Trophoblast cell (in vitro differentiated cells and primary cell): ENCODE measurements around the gene ADRA2C.
A peak's percentile ranks its signal among the peaks of the same experiment; 100 is the strongest.

Experiments used
- DNase-seq, 2 donors: peaks; one replicate each; pipeline ENCODE4 v3.0.0-alpha.2; 2016
- H2AFZ ChIP-seq: 2 replicates; pipeline ENCODE4 v1.6.1; 2013; ENCODE audit warnings: low read length, moderate library complexity, mild to moderate bottlenecking; ENCODE audit not compliant: insufficient read depth, poor library complexity
- H2AK5ac ChIP-seq: 2 replicates; pipeline ENCODE4 v1.6.1; 2013; ENCODE audit warnings: mild to moderate bottlenecking, low read length
- H2BK120ac ChIP-seq: 2 replicates; pipeline ENCODE4 v1.6.1; 2013; ENCODE audit warnings: low read length, mild to moderate bottlenecking, moderate library complexity; ENCODE audit not compliant: insufficient read depth, poor library complexity
- H2BK12ac ChIP-seq: 2 replicates; pipeline ENCODE4 v1.6.1; 2013; ENCODE audit warnings: mild to moderate bottlenecking, low read length, moderate library complexity
- H2BK5ac ChIP-seq: 2 replicates; pipeline ENCODE4 v1.6.1; 2013; ENCODE audit warnings: low read length, low read depth, moderate library complexity, mild to moderate bottlenecking; ENCODE audit not compliant: poor library complexity
- H3K14ac ChIP-seq: 2 replicates; pipeline ENCODE4 v1.6.1; 2013; ENCODE audit warnings: mild to moderate bottlenecking, low read length
- H3K18ac ChIP-seq: 2 replicates; pipeline ENCODE4 v1.6.1; 2013; ENCODE audit warnings: mild to moderate bottlenecking, low read length
- H3K23ac ChIP-seq: 2 replicates; pipeline ENCODE4 v1.6.1; 2013; ENCODE audit warnings: low read length
- H3K27ac ChIP-seq: 2 replicates; pipeline ENCODE4 v1.5.1; 2013; ENCODE audit warnings: low read depth, mild to moderate bottlenecking, inconsistent platforms, low read length, moderate library complexity
- H3K27me3 ChIP-seq: 2 replicates; pipeline ENCODE4 v1.6.1; 2013; ENCODE audit warnings: inconsistent platforms, mild to moderate bottlenecking, low read length, moderate library complexity; ENCODE audit not compliant: insufficient read depth
- H3K36me3 ChIP-seq, 2 experiments: 1 replicate in 1 of 2; 2 replicates in 1 of 2; pipeline ENCODE4 v1.6.1; 2013; ENCODE audit warnings: low read length in 2 of 2, mild to moderate bottlenecking in 2 of 2, moderate library complexity in 1 of 2; ENCODE audit not compliant: insufficient read depth in 2 of 2, control insufficient read depth in 1 of 2
- H3K4ac ChIP-seq: 2 replicates; pipeline ENCODE4 v1.6.1; 2013; ENCODE audit warnings: low read depth, mild to moderate bottlenecking, low read length, moderate library complexity
- H3K4me1 ChIP-seq, 2 experiments: 1 replicate in 1 of 2; 2 replicates in 1 of 2; pipeline ENCODE4 v1.6.1; 2013; ENCODE audit warnings: low read length in 2 of 2, mild to moderate bottlenecking in 2 of 2, moderate library complexity in 1 of 2; ENCODE audit not compliant: insufficient read depth in 2 of 2, control insufficient read depth in 1 of 2
- H3K4me2 ChIP-seq: 2 replicates; pipeline ENCODE4 v1.6.1; 2013; ENCODE audit warnings: inconsistent platforms, mild to moderate bottlenecking, low read length, moderate library complexity
- H3K4me3 ChIP-seq: 2 replicates; pipeline ENCODE4 v1.5.1; 2013; ENCODE audit warnings: mild to moderate bottlenecking, low read depth, low read length, inconsistent platforms
- H3K79me1 ChIP-seq: one replicate; pipeline ENCODE4 v1.6.1; 2013; ENCODE audit warnings: low read length
- H3K79me2 ChIP-seq: 2 replicates; pipeline ENCODE4 v1.6.1; 2013; ENCODE audit warnings: low read length, mild to moderate bottlenecking; ENCODE audit not compliant: control insufficient read depth, insufficient read depth, poor library complexity
- H3K9ac ChIP-seq: 2 replicates; pipeline ENCODE4 v1.6.1; 2013; ENCODE audit warnings: mild to moderate bottlenecking, low read length
- H3K9me3 ChIP-seq: 2 replicates; pipeline ENCODE4 v1.6.1; 2013; ENCODE audit warnings: low read depth, mild to moderate bottlenecking, control low read depth, inconsistent platforms, low read length; ENCODE audit not compliant: insufficient read depth
- H4K12ac ChIP-seq: 2 replicates; pipeline ENCODE4 v1.6.1; 2013; ENCODE audit warnings: low read depth, mild to moderate bottlenecking, low read length, moderate library complexity
- H4K8ac ChIP-seq: 2 replicates; pipeline ENCODE4 v1.6.1; 2013; ENCODE audit warnings: low read depth, mild to moderate bottlenecking, low read length, moderate library complexity
- H4K91ac ChIP-seq: one replicate; pipeline ENCODE4 v1.6.1; 2013; ENCODE audit warnings: low read depth, mild to moderate bottlenecking, low read length, moderate library complexity
- WGBS: extraction: QIAGEN DNeasy Blood & Tissue Kit; methylation state at CpG from one replicate; pipeline ENCODE4 v1.1.7; 2013; ENCODE audit warnings: missing lambda C conversion rate; ENCODE audit not compliant: insufficient read length, insufficient coverage; ENCODE audit errors: extremely low coverage; 5-methylcytosine and 5-hydroxymethylcytosine counted together

ADRA2C gene

DNA sequence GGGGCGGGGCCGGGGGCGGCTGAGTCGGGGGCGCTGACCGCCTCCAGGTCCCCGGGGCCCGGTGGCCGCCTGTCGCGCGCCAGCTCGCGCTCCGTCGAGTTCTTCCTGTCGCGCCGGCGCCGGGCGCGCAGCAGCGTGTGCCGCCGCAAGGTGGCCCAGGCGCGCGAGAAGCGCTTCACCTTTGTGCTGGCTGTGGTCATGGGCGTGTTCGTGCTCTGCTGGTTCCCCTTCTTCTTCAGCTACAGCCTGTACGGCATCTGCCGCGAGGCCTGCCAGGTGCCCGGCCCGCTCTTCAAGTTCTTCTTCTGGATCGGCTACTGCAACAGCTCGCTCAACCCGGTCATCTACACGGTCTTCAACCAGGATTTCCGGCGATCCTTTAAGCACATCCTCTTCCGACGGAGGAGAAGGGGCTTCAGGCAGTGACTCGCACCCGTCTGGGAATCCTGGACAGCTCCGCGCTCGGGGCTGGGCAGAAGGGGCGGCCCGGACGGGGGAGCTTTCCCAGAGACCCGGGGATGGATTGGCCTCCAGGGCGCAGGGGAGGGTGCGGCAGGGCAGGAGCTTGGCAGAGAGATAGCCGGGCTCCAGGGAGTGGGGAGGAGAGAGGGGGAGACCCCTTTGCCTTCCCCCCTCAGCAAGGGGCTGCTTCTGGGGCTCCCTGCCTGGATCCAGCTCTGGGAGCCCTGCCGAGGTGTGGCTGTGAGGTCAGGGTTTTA is 1.5 kb downstream of the ADRA2C start:
- H2BK5ac ChIP-seq = no peak overlapping the region
- no peak overlapping the region for H3K23ac ChIP-seq
- no peaks in the 10 kb centered on the region for H3K79me1 ChIP-seq
- H3K4ac ChIP-seq = no peak overlapping the region
- WGBS = no CpG with 5 or more reads among the region's 58 CpGs
- no peak overlapping the region for H4K12ac ChIP-seq
- H3K18ac ChIP-seq = no peak overlapping the region
- no peak overlapping the region for H3K14ac ChIP-seq
- H3K79me2 ChIP-seq = no peaks in the 10 kb centered on the region
- H3K27ac ChIP-seq = no peak overlapping the region
- H3K4me2 ChIP-seq = no peak overlapping the region
- H2BK120ac ChIP-seq = no peak overlapping the region
- H4K91ac ChIP-seq = no peak overlapping the region
- peak in 1 of 2 donors; percentile 49 for DNase-seq
- no peaks in the 10 kb centered on the region for H3K36me3 ChIP-seq
- H2AFZ ChIP-seq = no peak overlapping the region
- peaks cover 8% of the 10 kb centered on the region for H3K9me3 ChIP-seq
- peaks cover 5 to 12% of the 10 kb centered on the region in 2 experiments for H3K4me1 ChIP-seq
- H3K27me3 ChIP-seq = peaks cover 10% of the 10 kb centered on the region
- H4K8ac ChIP-seq = no peak overlapping the region
- H3K4me3 ChIP-seq = no peak overlapping the region
- H3K9ac ChIP-seq = no peak overlapping the region
- H2BK12ac ChIP-seq = no peak overlapping the region
- no peak overlapping the region for H2AK5ac ChIP-seq

DNA sequence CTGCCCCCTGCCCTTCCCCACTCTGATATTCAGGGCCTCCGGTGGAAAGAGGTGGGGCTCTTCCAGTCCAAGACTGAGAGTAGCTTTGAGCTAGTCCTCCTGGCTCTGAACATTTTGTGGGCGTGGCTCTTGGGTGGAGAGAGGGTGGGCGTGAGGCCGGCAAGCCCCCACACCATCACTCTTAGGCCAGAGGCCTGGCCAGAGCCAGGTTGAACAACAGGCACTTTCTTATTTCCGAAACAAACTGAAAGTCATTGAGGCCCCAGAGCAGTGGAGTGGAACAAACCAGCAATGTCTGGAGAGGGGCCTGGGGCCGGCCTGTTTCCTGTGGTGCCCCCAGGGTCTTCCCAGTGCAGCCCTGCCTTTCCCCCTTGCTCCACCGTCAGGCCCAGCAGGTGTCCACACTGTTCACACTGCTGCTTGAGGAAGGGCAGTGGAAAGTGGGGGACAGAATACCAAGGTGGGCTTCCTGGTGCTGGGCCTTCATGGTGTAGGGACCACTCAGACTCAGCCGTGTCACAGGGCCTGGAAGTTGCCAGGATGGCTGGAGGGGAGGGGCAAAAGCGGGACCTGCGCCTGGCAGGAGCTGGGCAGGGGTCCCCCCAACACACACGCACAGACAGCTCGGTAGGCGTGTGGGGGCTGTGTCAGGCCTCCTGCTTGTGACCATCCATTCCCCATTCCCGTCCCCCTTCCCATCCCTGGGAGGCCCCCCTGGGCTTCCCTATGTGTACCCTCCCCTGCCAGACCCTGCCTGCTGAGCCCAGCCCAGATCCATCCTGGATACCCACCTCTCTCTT is 2.9 kb downstream of the ADRA2C start:
- no peak for DNase-seq
- no peak overlapping the region for H3K23ac ChIP-seq
- no peak overlapping the region for H2BK5ac ChIP-seq
- H2AK5ac ChIP-seq = no peak overlapping the region
- H4K8ac ChIP-seq = no peak overlapping the region
- peaks cover 5 to 12% of the 10 kb centered on the region in 2 experiments for H3K4me1 ChIP-seq
- no peak overlapping the region for H3K14ac ChIP-seq
- H3K36me3 ChIP-seq = no peaks in the 10 kb centered on the region
- H3K4ac ChIP-seq = no peak overlapping the region
- no peak overlapping the region for H3K18ac ChIP-seq
- H3K79me1 ChIP-seq = no peaks in the 10 kb centered on the region
- H2BK12ac ChIP-seq = no peak overlapping the region
- WGBS = no CpG with 5 or more reads among the region's 14 CpGs
- no peaks in the 10 kb centered on the region for H3K79me2 ChIP-seq
- H2BK120ac ChIP-seq = no peak overlapping the region
- H2AFZ ChIP-seq = no peak overlapping the region
- H3K4me2 ChIP-seq = no peak overlapping the region
- H3K27ac ChIP-seq = no peak overlapping the region
- H3K9me3 ChIP-seq = peaks cover 8% of the 10 kb centered on the region
- no peak overlapping the region for H3K4me3 ChIP-seq
- H3K27me3 ChIP-seq = peaks cover 10% of the 10 kb centered on the region
- no peak overlapping the region for H3K9ac ChIP-seq
- H4K12ac ChIP-seq = no peak overlapping the region
- no peak overlapping the region for H4K91ac ChIP-seq

DNA sequence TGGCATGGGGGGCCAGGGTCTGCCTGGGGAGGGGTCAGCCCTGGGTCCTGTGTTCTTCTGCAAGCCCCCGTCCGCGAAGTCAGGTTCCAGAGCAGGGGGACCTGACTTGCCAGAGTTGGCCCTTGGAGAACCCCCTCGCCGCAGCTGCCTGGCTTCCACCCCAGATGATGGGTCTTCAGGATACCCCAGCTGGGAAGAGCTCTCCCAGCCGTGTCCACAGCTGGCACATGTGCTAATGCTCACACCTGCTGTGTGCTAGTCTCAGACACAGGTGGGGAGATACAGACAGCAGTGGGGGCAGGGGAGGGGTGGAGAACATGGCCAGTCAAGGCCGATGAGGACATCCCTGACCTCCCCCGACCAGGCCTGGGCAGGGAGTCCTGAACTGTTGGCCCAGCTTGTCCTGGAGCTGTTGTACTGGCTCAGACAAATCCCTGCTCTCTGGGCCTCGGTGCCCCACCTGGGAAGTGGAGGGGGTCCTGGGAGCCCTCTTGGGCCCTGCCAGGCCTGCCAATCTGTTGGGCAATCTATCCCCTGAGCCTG is 3.5 kb downstream of the ADRA2C start:
- H3K27me3 ChIP-seq = peaks cover 10% of the 10 kb centered on the region
- no peak overlapping the region for H3K4me2 ChIP-seq
- no peaks in the 10 kb centered on the region for H3K36me3 ChIP-seq
- H4K8ac ChIP-seq = no peak overlapping the region
- no peak overlapping the region for H2AK5ac ChIP-seq
- H3K9me3 ChIP-seq = peaks cover 8% of the 10 kb centered on the region
- H3K4me1 ChIP-seq = peaks cover 5 to 12% of the 10 kb centered on the region in 2 experiments
- no peaks in the 10 kb centered on the region for H3K79me1 ChIP-seq
- no peak overlapping the region for H2BK12ac ChIP-seq
- no peak overlapping the region for H3K9ac ChIP-seq
- no peak overlapping the region for H2AFZ ChIP-seq
- no peak overlapping the region for H3K23ac ChIP-seq
- no peak overlapping the region for H3K4me3 ChIP-seq
- H3K14ac ChIP-seq = no peak overlapping the region
- no peaks in the 10 kb centered on the region for H3K79me2 ChIP-seq
- no peak overlapping the region for H3K18ac ChIP-seq
- no peak overlapping the region for H2BK5ac ChIP-seq
- no CpG with 5 or more reads among the region's 9 CpGs for WGBS
- H2BK120ac ChIP-seq = no peak overlapping the region
- H3K4ac ChIP-seq = no peak overlapping the region
- no peak overlapping the region for H4K12ac ChIP-seq
- no peak overlapping the region for H4K91ac ChIP-seq
- H3K27ac ChIP-seq = no peak overlapping the region
- DNase-seq = no peak

DNA sequence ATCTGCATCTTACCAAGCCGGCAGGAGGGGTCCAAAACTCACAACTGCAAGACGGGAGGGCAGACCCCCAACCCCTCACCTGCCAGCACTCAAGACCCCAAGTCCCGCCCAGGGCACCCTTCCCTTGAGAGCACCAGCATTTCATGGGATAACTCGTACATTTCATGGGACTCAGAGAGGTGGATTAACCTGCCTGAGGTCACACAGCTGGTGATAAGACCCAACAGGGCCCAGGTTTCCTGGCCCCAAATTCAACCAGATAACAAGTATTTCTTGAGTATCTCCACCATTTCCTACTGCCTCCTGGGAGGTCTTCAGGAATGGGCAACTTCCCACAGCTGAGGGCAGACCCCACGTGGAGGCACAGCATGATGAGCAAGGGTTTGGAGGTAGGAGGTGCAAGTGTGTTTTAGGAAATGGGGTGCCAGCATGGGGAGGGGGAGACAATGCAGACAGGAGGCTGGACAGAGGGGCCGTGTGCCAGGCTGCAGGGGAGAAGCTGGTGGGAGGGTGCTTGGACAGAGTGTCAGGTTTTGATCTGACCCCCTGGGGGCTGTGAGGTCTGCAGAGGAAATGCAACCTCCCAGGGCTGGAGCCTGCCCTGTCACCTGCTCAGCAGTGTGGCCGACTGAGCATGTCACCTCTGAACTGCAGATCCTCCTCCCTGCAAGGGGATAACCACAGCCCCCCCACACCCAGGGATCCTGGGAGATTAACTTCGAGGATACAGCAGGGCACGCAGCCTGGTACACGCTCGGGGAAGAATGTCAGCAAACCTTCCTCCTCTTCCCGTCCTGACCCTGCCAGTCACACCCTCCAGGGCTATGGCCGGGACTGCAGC is 4.4 kb downstream of the ADRA2C start:
- H2AK5ac ChIP-seq = no peak overlapping the region
- H3K4ac ChIP-seq = no peak overlapping the region
- no peak overlapping the region for H2BK12ac ChIP-seq
- H3K27me3 ChIP-seq = peaks cover 10% of the 10 kb centered on the region
- no peak overlapping the region for H3K18ac ChIP-seq
- H2AFZ ChIP-seq = no peak overlapping the region
- H3K4me2 ChIP-seq = no peak overlapping the region
- no peaks in the 10 kb centered on the region for H3K79me2 ChIP-seq
- H2BK5ac ChIP-seq = no peak overlapping the region
- no peak overlapping the region for H4K12ac ChIP-seq
- H4K91ac ChIP-seq = no peak overlapping the region
- H3K9me3 ChIP-seq = peaks cover 8% of the 10 kb centered on the region
- no CpG with 5 or more reads among the region's 13 CpGs for WGBS
- no peak overlapping the region for H3K14ac ChIP-seq
- H3K4me3 ChIP-seq = no peak overlapping the region
- H3K4me1 ChIP-seq = peaks cover 5 to 9% of the 10 kb centered on the region in 2 experiments
- no peak overlapping the region for H3K9ac ChIP-seq
- no peak overlapping the region for H3K23ac ChIP-seq
- H3K27ac ChIP-seq = no peak overlapping the region
- H3K79me1 ChIP-seq = no peaks in the 10 kb centered on the region
- H2BK120ac ChIP-seq = no peak overlapping the region
- DNase-seq = no peak
- H3K36me3 ChIP-seq = no peaks in the 10 kb centered on the region
- no peak overlapping the region for H4K8ac ChIP-seq
